ENCODE data around the gene PLXNB3. TPM values are rescaled to one million over a fixed set of nuclear protein-coding genes. Genes with fewer than 3 reads are reported as not detected.

PLXNB3 gene
- total and polyA plus RNA-seq, 2 donors (not counting 1 experiment from before 2014, with no cell fraction given): 0.25 TPM; not detected in 1

- H3K4me1 Mint-ChIP-seq: peaks cover 13% of the 10 kb centered on the region
- no peak overlapping the region for H3K4me3 Mint-ChIP-seq
- no peaks in the 10 kb centered on the region for H4K20me1 ChIP-seq (ENCODE audit: control insufficient read depth, insufficient read depth, low read length, poor library complexity, severe bottlenecking)
- whole genome bisulfite sequencing (ENCODE audit: insufficient coverage): 71% methylated on average over 7 of the region's 14 CpGs
- H3K79me2 ChIP-seq (ENCODE audit: control insufficient read depth, insufficient read depth, low read length): no peaks in the 10 kb centered on the region
- H3K9me3 Mint-ChIP-seq (ENCODE audit: insufficient read depth): no peaks in the 10 kb centered on the region
- H3K4me3 ChIP-seq (ENCODE audit: control extremely low read depth in 1 of 5, extremely low read depth in 1 of 5, insufficient read depth in 1 of 5, low read depth in 2 of 5, low read length in 4 of 5): no peak overlapping the region
- peaks cover 0 to 11% (median 0%) of the 10 kb centered on the region in 4 experiments for H3K27me3 ChIP-seq (replicated peaks in 1 of 4; ENCODE audit: control extremely low read depth in 1 of 4, control insufficient read depth in 3 of 4, insufficient read depth in 4 of 4, low read length in 3 of 4)
- H2AFZ ChIP-seq (ENCODE audit: insufficient read depth, low read depth, low read length, poor library complexity, severe bottlenecking): no peak overlapping the region
- intact Hi-C loops (cut with micrococcal nuclease): no loop called here
- H3K36me3 ChIP-seq (replicated peaks in 1 of 2; ENCODE audit: control extremely low read depth in 1 of 2, control insufficient read depth in 1 of 2, extremely low read depth in 1 of 2, insufficient read depth in 2 of 2, low read length in 1 of 2): no peaks in the 10 kb centered on the region
- H3K27ac ChIP-seq (ENCODE audit: low read length in 2 of 2): no peak overlapping the region
- ChIA-PET POLR2A (no interaction called here), CTCF (no interaction called here)
- no peaks in the 10 kb centered on the region for H3K9me3 ChIP-seq (ENCODE audit: control extremely low read depth in 1 of 3, control insufficient read depth in 2 of 3, insufficient read depth in 1 of 3, low read length in 2 of 3)
- no peak overlapping the region for H3K27ac Mint-ChIP-seq
- H3K27me3 Mint-ChIP-seq: peaks cover 23% of the 10 kb centered on the region
- TF ChIP-seq CTCF (IDR thresholded peaks at IDR 0.05) (no peak), EZH2 (IDR thresholded peaks at IDR 0.05; ENCODE audit: borderline replicate concordance, insufficient read depth, low read depth, low read length, poor library complexity, severe bottlenecking) (no peak)
- H3K4me2 ChIP-seq (replicated peaks; ENCODE audit: low read depth, low read length, poor library complexity, severe bottlenecking): no peak overlapping the region
- no peak overlapping the region for H3K9ac ChIP-seq (ENCODE audit: low read length)
- H3K4me1 ChIP-seq (ENCODE audit: control insufficient read depth in 2 of 2, insufficient read depth in 2 of 2, low read length in 2 of 2): peaks cover 0 to 11% of the 10 kb centered on the region in 2 donors
- DNase-seq (no peak), ATAC-seq (ENCODE audit: low read depth) (no peak)
Measured at GRCh38 chrX:153812220-153812619, 48.2 kb downstream of the PLXNB3 start.

GRCh38 chrX:153813161-153813560 lies 49.1 kb downstream of the PLXNB3 start:
- TF ChIP-seq CTCF (IDR thresholded peaks at IDR 0.05) (no peak), EZH2 (IDR thresholded peaks at IDR 0.05; ENCODE audit: borderline replicate concordance, insufficient read depth, low read depth, low read length, poor library complexity, severe bottlenecking) (no peak)
- Histone ChIP-seq H4K20me1 (ENCODE audit: control insufficient read depth, insufficient read depth, low read length, poor library complexity, severe bottlenecking) (no peaks in the 10 kb centered on the region), H3K27ac (ENCODE audit: low read length in 2 of 2) (no peak overlapping the region), H2AFZ (ENCODE audit: insufficient read depth, low read depth, low read length, poor library complexity, severe bottlenecking) (no peak overlapping the region), H3K9ac (ENCODE audit: low read length) (no peak overlapping the region), H3K4me3 (ENCODE audit: control extremely low read depth in 1 of 5, extremely low read depth in 1 of 5, insufficient read depth in 1 of 5, low read depth in 2 of 5, low read length in 4 of 5) (no peak overlapping the region), H3K9me3 (ENCODE audit: control extremely low read depth in 1 of 3, control insufficient read depth in 2 of 3, insufficient read depth in 1 of 3, low read length in 2 of 3) (no peaks in the 10 kb centered on the region), H3K4me2 (replicated peaks; ENCODE audit: low read depth, low read length, poor library complexity, severe bottlenecking) (no peak overlapping the region), H3K27me3 (replicated peaks in 1 of 4; ENCODE audit: control extremely low read depth in 1 of 4, control insufficient read depth in 3 of 4, insufficient read depth in 4 of 4, low read length in 3 of 4) (peaks cover 0 to 17% (median 1%) of the 10 kb centered on the region in 4 experiments), H3K79me2 (ENCODE audit: control insufficient read depth, insufficient read depth, low read length) (no peaks in the 10 kb centered on the region), H3K4me1 (ENCODE audit: control insufficient read depth in 2 of 2, insufficient read depth in 2 of 2, low read length in 2 of 2) (peaks cover 0 to 11% of the 10 kb centered on the region in 2 donors), H3K36me3 (replicated peaks in 1 of 2; ENCODE audit: control extremely low read depth in 1 of 2, control insufficient read depth in 1 of 2, extremely low read depth in 1 of 2, insufficient read depth in 2 of 2, low read length in 1 of 2) (no peaks in the 10 kb centered on the region)
- H3K4me1 Mint-ChIP-seq: peaks cover 13% of the 10 kb centered on the region
- H3K4me3 Mint-ChIP-seq: no peak overlapping the region
- ChIA-PET POLR2A (no interaction called here), CTCF (no interaction called here)
- peaks cover 23% of the 10 kb centered on the region for H3K27me3 Mint-ChIP-seq
- WGBS (ENCODE audit: insufficient coverage): 90% methylated on average over 2 of the region's 5 CpGs
- no peaks in the 10 kb centered on the region for H3K9me3 Mint-ChIP-seq (ENCODE audit: insufficient read depth)
- intact Hi-C loops (cut with micrococcal nuclease): no loop called here
- no peak for DNase-seq
- ATAC-seq (ENCODE audit: low read depth): no peak
- H3K27ac Mint-ChIP-seq: no peak overlapping the region

All from B cell (primary cell).